ENCODE data around the gene SMG6.

- TF ChIP-seq CTCF (IDR thresholded peaks at IDR 0.05; ENCODE audit: low read depth, low read length) (no peak), EZH2phosphoT487 (IDR thresholded peaks at IDR 0.05; ENCODE audit: low read depth) (no peak)
Observed at GRCh38 chr17:2266045-2266864, 37.3 kb downstream of the SMG6 start.
